ENCODE results near the gene FREY1.

The FREY1 gene

GRCh38 chr11:45899086-45899447 is 8.0 kb downstream of the FREY1 start:
- Mint-ChIP-seq H3K9me3 (no peaks in the 10 kb centered on the region), H3K27me3 (peaks cover 25% of the 10 kb centered on the region), H3K4me3 (peak overlapping the region; percentile 34), H3K36me3 (ENCODE audit: low read depth) (no peaks in the 10 kb centered on the region), H3K27ac (no peak overlapping the region), H3K4me1 (peaks cover 3% of the 10 kb centered on the region)
- ATAC-seq (no peak), DNase-seq (no peak)

GRCh38 chr11:45897556-45897955 is 9.5 kb downstream of the FREY1 start:
- Mint-ChIP-seq H3K27me3 (peaks cover 25% of the 10 kb centered on the region), H3K9me3 (no peaks in the 10 kb centered on the region), H3K36me3 (ENCODE audit: low read depth) (no peaks in the 10 kb centered on the region), H3K4me1 (peaks cover 3% of the 10 kb centered on the region), H3K27ac (no peak overlapping the region), H3K4me3 (no peak overlapping the region)
- no peak for ATAC-seq
- DNase-seq: no peak

GRCh38 chr11:45896422-45896984 is 10.6 kb downstream of the FREY1 start:
- Mint-ChIP-seq H3K36me3 (ENCODE audit: low read depth) (no peaks in the 10 kb centered on the region), H3K27ac (no peak overlapping the region), H3K4me1 (peaks cover 3% of the 10 kb centered on the region), H3K4me3 (no peak overlapping the region), H3K9me3 (no peaks in the 10 kb centered on the region), H3K27me3 (peaks cover 25% of the 10 kb centered on the region)
- ATAC-seq (no peak), DNase-seq (no peak)

GRCh38 chr11:45895553-45896259 is 11.4 kb downstream of the FREY1 start:
- H3K4me3 Mint-ChIP-seq: no peak overlapping the region
- peaks cover 21% of the 10 kb centered on the region for H3K27me3 Mint-ChIP-seq
- no peaks in the 10 kb centered on the region for H3K9me3 Mint-ChIP-seq
- H3K4me1 Mint-ChIP-seq: peaks cover 3% of the 10 kb centered on the region
- ATAC-seq (no peak), DNase-seq (no peak)
- H3K36me3 Mint-ChIP-seq (ENCODE audit: low read depth): no peaks in the 10 kb centered on the region
- H3K27ac Mint-ChIP-seq: no peak overlapping the region

- Mint-ChIP-seq H3K9me3 (no peaks in the 10 kb centered on the region), H3K4me1 (peaks cover 3% of the 10 kb centered on the region), H3K27ac (no peak overlapping the region), H3K36me3 (ENCODE audit: low read depth) (no peaks in the 10 kb centered on the region), H3K27me3 (peaks cover 18% of the 10 kb centered on the region), H3K4me3 (no peak overlapping the region)
- DNase-seq (no peak), ATAC-seq (no peak)
Measured at GRCh38 chr11:45894555-45895247, 12.4 kb downstream of the FREY1 start.

- peaks cover 11% of the 10 kb centered on the region for H3K27me3 Mint-ChIP-seq
- ATAC-seq: no peak
- H3K9me3 Mint-ChIP-seq: no peaks in the 10 kb centered on the region
- no peak overlapping the region for H3K27ac Mint-ChIP-seq
- no peaks in the 10 kb centered on the region for H3K4me1 Mint-ChIP-seq
- H3K4me3 Mint-ChIP-seq: no peak overlapping the region
- H3K36me3 Mint-ChIP-seq (ENCODE audit: low read depth): no peaks in the 10 kb centered on the region
- DNase-seq: no peak
Measured at GRCh38 chr11:45892856-45893255, 14.2 kb downstream of the FREY1 start.

GRCh38 chr11:45890886-45891550 is 16.1 kb downstream of the FREY1 start:
- Mint-ChIP-seq H3K4me1 (no peaks in the 10 kb centered on the region), H3K27me3 (peaks cover 11% of the 10 kb centered on the region), H3K4me3 (no peak overlapping the region), H3K36me3 (ENCODE audit: low read depth) (no peaks in the 10 kb centered on the region), H3K9me3 (no peaks in the 10 kb centered on the region), H3K27ac (no peak overlapping the region)
- ATAC-seq (no peak), DNase-seq (no peak)

- Mint-ChIP-seq H3K36me3 (ENCODE audit: low read depth) (no peaks in the 10 kb centered on the region), H3K9me3 (no peaks in the 10 kb centered on the region), H3K27me3 (peaks cover 5% of the 10 kb centered on the region), H3K4me1 (peaks cover 3% of the 10 kb centered on the region), H3K27ac (no peak overlapping the region), H3K4me3 (no peak overlapping the region)
- no peak for DNase-seq
- ATAC-seq: no peak
Measured at GRCh38 chr11:45889966-45890365, 17.1 kb downstream of the FREY1 start.

GRCh38 chr11:45889555-45889954 is 17.5 kb downstream of the FREY1 start:
- Mint-ChIP-seq H3K9me3 (no peaks in the 10 kb centered on the region), H3K27me3 (peaks cover 5% of the 10 kb centered on the region), H3K4me3 (no peak overlapping the region), H3K36me3 (ENCODE audit: low read depth) (no peaks in the 10 kb centered on the region), H3K27ac (no peak overlapping the region), H3K4me1 (peaks cover 7% of the 10 kb centered on the region)
- no peak for ATAC-seq
- no peak for DNase-seq

GRCh38 chr11:45887587-45887986 is 19.5 kb downstream of the FREY1 start:
- Mint-ChIP-seq H3K4me3 (no peak overlapping the region), H3K27ac (no peak overlapping the region), H3K36me3 (ENCODE audit: low read depth) (no peaks in the 10 kb centered on the region), H3K9me3 (no peaks in the 10 kb centered on the region), H3K4me1 (peaks cover 7% of the 10 kb centered on the region), H3K27me3 (peaks cover 6% of the 10 kb centered on the region)
- no peak for DNase-seq
- no peak for ATAC-seq

- H3K27me3 Mint-ChIP-seq: peaks cover 6% of the 10 kb centered on the region
- H3K4me1 Mint-ChIP-seq: peaks cover 7% of the 10 kb centered on the region
- H3K36me3 Mint-ChIP-seq (ENCODE audit: low read depth): no peaks in the 10 kb centered on the region
- H3K9me3 Mint-ChIP-seq: no peaks in the 10 kb centered on the region
- no peak for DNase-seq
- ATAC-seq: no peak
- no peak overlapping the region for H3K4me3 Mint-ChIP-seq
- H3K27ac Mint-ChIP-seq: no peak overlapping the region
Measured at GRCh38 chr11:45886816-45887520, 20.1 kb downstream of the FREY1 start.

GRCh38 chr11:45885921-45886721 is 20.9 kb downstream of the FREY1 start:
- no peaks in the 10 kb centered on the region for H3K9me3 Mint-ChIP-seq
- no peak overlapping the region for H3K27ac Mint-ChIP-seq
- DNase-seq: no peak
- H3K27me3 Mint-ChIP-seq: peaks cover 6% of the 10 kb centered on the region
- H3K4me1 Mint-ChIP-seq: peaks cover 7% of the 10 kb centered on the region
- no peaks in the 10 kb centered on the region for H3K36me3 Mint-ChIP-seq (ENCODE audit: low read depth)
- H3K4me3 Mint-ChIP-seq: peak overlapping the region; percentile 34
- no peak for ATAC-seq

GRCh38 chr11:45885274-45885920 is 21.7 kb downstream of the FREY1 start, which contains the start of gene MAPK8IP1:
Gene MAPK8IP1 (plus strand): TSS chr11:45885651. CDS start chr11:45885821, 170 bp downstream.
- peaks cover 7% of the 10 kb centered on the region for H3K4me1 Mint-ChIP-seq
- peak; percentile 56 for DNase-seq
- H3K36me3 Mint-ChIP-seq (ENCODE audit: low read depth): peaks cover 2% of the 10 kb centered on the region
- no peaks in the 10 kb centered on the region for H3K9me3 Mint-ChIP-seq
- peak; percentile 67 for ATAC-seq
- H3K27ac Mint-ChIP-seq: no peak within 1 kb of the TSS
- peaks cover 6% of the 10 kb centered on the region for H3K27me3 Mint-ChIP-seq
- H3K4me3 Mint-ChIP-seq: peak within 1 kb of the TSS; percentile 62

Data from activated naive CD8-positive, alpha-beta T cell treated with anti-CD3 and anti-CD28 coated beads, Interleukin-2, amount 50 U/mL, for 24 hours (primary cell).